HG03571 (cell line): Measurements from ENCODE around the gene PDP2.

Source experiments
- ATAC-seq: cut with Tn5 transposase; IDR thresholded peaks from one replicate; pipeline ENCODE4 v1.9.1; 2021; ENCODE audit not compliant: unreplicated experiment

PDP2 gene

DNA sequence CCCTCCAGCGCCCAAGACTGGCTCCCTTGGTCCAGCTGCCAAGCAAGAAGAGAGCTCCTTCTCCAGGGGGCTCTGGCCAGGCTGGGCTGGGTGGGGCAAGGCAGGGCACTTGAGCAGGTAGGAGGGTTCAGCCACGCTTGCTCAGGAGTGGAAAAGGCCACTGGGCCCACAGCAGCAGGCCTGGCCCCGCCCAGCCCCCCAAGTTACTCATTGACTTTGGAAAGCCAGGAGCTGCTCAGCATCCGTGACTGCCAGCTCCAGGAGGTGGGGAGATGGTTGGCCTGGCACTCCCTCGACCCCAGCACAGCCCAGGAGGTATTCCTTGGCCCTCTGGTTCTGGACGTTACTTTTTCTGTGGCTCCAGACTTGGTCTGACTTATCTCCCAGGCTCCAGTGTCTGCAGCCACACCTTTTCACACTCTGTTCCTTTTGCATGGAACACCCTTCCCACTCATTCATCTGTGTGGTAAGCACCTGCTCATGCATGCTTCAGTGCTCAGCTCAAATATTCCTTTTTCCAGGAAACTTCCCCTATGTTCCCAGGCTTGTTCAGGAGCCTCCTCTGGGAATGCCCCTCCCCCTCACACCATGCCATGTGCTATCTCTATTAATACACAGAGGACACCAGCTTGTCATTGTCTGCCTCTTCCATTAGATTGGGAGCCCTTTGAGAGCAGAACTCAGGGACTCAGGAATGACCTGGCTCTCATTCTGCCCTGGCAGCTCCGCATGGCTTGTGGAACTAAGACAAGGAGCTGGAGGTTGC, 38.7 kb downstream of the PDP2 start, which contains the start of gene CDH16:
TSS of gene CDH16 (minus strand) at position 83 of the 766 bp plus-strand sequence. CDS start 820 bp downstream, outside the sequence.
- no peak for ATAC-seq

DNA sequence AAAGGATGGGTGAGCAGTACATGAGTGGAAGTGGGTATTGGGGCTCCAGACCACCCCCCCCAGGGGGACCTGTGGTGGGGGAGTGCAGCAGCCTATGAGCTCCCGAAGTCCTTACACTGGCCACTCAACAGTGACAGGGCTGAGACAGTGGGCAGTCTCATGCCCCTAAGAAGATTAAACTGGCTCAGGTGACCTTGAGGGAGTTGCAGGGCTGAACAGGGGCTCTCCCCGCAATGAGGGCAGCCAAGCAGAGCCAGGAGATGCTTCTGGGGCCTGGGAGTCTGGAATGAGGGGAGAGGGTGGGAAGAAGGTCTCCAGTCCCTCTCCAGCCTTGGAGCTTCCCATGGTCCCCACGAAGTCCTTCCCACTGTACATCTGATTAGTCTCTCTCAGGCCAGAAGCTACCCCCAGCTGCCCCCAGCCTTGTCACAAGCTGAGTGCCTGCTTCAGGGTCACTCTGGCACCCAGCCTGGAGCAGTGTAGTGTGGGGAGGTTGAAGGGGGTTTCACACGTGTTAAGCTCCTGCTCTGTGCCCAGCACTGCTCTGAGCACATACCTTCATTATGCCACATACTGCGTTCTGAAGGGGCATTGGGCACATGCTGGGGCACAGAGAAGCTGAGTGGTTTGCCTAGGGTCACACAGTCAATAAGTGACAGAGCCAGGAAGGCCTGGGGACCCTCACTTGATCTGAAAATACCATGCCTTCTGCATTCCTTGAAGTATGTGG, 39.4 kb downstream of the PDP2 start:
- ATAC-seq = no peak

DNA sequence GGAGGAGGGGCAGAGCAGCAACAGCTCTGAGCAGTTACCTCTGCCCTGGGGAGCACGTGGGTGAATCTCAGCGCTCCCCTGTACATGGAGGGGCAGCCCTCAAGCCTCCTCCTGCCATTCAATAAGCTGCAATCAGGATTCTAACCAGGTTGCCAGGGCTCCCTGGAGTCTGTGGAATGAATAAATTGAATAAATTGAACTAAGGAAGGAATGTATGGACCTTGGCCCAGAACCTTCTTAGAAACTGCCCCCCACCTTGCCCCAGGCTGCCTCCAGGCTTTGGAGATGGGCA, 39.9 kb downstream of the PDP2 start:
- no peak for ATAC-seq

DNA sequence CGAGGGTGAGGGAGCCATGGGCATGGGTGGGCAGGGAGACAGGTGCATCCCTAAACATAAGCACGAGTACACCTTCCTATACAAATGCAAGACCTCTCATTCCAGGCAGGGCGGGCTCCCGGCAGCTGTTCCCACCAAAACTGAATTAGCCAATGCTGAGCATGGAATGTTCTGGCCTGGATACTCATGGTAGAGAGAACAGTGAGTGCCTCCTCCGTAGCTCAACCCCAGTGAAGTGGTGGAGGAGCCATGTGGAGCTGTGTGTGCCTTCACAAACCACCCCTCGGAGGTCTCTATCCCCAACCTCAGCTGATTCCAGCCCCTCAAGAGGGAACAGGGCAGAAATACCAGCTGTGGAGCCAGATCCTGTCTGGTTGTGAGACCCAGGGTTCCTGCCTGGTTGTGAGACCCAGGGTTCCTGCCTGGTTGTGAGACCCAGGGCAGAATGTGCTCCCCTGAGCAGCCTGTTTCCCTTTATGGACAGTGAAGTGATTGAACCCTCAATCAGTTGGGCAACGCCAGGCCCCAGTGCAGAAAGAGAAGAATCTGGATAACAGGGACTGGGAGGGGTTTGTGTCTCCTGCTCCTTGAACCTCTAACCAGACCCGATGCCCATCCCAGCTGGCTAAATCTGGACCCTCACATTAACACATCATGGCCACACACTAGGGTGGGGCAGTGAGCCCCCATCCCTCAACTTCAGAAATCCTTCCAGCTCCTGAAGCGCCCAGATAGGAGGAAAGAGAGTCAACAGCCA, 40.8 kb downstream of the PDP2 start:
- no peak for ATAC-seq

DNA sequence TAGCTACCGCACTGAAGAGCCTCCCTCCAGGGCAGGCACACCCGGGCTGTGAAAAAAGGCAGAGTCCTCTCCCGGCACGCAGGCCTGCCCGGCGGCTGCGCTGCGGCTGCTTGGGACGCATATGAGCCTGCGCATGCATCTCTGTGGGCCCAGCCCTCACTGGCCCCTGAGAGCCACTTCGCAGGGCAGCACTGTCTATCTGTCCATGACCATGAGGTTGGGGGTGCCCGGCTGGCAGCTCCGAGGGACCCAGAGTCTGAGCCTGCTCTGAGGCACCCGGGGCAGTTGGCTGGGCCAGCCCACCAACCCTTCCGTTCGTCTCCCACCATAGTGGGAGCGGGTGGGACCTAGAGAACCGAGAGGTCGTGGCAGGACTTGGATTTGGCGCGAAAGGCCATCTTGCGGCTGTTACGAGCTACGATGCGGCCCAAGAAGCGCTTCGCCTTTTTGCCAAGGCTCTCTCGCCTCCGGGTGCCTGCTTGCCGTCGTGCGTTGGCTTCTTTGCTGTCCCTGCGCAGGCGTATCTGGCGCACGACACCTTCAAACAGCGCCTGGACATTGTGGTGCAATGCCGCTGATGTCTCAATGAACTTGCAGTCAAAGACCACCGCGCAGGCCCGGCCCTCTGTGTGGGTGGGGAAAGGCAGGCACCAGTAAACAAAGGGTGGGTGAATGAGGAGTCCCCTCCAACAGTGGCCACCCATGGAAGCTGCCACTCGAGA, 41.6 kb downstream of the PDP2 start:
- no peak for ATAC-seq

DNA sequence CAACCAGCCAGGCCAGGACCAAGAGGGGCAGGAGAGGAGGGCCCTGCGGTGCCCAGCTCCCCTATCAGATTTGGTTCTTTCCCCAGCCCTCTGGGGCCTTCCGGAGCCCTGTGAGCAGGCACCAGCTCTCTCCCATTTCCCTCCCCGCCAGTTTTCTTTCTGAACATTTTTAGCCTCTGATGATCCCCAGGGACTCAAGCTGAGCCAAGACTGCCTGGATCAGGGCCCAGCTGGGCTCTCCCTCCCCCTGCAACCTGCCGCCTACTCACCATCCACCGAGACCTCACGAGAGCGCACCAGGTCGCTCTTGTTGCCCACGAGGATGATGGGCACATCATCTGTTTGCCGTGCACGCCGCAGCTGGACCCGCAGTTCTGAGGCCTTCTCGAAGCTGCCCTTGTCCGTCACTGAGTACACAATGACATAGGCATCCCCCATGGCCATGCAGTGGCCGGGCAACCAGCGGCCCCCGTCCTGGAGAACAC, 43.0 kb downstream of the PDP2 start:
- no peak for ATAC-seq

DNA sequence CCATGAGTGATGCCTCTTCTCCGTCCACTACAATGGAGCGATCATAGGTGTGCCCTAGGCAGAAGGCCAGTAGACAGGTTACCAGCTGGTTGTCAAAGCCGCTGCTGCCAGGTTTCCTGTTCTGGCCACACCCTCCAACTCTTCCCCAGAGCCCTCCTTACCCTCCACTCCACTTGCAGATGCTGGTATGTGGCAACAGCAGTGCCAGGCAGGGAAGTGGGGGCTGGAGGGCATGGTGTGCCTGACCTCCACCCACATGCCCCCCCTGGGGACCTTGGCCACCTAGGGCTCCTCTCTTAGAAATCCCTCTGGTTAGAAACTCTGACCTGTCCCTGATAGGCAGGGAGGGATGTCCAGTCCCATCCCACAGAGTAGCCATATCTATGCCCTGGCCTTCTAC, 43.6 kb downstream of the PDP2 start:
- no peak for ATAC-seq

DNA sequence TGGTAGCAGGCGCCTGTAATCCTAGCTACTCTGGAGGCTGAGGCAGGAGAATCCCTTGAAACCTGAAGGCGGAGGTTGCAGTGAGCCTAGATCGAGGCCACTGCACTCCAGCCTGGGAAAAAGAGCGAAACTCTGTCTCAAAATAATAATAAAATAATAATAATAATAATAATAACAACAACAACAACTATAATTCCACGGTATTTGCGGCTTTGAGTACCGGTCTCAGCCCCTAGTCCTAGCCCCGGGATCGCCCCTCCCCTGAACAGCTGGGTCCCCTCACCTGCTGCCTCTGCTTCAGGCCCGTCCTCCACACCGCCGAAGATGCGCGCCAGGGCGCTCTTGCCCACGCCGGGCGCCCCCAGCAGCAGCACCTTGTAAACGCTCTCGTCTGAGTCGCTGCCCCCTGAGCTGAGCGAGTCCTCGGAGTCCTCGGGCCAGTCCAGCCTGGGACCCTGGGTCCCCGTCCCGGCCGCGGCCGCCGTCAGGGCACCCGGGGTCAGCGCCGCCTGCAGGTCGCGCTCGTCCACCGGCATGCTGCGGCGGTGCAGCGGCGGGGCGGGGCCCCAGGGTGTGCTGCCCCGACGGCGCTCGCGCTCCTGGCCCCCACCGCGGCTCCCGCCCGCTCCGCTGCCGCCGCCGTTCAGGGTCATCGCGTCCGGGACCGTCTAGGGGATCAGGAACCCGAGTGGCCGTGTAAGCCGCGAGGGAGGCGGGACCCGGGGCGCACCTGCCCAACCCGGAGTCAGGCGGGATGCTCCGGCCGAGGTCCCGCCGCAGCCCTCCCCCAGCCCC, 44.4 kb downstream of the PDP2 start:
- no peak for ATAC-seq

DNA sequence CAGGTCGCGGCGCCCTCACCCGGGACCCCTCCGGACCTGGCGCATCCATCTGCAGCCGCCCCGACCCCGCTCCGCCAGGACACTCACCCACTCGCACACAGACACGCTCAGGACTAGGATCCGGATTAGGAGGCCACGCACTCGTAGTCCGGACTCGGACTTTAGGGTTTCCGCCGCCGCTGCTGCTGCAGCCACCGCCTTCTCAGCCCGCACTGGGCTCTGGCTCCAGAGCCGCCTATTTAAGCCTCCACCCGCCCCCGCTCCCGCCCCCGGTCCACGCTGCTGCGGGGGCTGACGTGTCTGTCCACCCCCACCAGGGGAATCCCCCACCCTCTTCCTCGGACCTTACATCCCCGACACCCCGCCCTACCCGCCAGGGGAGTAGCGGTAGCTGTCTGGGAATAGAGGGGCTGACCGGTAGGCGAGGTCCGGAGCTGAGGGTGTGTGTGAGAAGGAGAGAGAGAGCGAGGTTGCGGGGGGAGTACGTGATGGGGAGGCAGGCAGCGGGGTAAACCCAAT, 45.1 kb downstream of the PDP2 start, which contains the start of gene RRAD:
TSS of gene RRAD (minus strand) at position 214 of the 519 bp plus-strand sequence. CDS start 356 bp downstream, outside the sequence.
- ATAC-seq = no peak

DNA sequence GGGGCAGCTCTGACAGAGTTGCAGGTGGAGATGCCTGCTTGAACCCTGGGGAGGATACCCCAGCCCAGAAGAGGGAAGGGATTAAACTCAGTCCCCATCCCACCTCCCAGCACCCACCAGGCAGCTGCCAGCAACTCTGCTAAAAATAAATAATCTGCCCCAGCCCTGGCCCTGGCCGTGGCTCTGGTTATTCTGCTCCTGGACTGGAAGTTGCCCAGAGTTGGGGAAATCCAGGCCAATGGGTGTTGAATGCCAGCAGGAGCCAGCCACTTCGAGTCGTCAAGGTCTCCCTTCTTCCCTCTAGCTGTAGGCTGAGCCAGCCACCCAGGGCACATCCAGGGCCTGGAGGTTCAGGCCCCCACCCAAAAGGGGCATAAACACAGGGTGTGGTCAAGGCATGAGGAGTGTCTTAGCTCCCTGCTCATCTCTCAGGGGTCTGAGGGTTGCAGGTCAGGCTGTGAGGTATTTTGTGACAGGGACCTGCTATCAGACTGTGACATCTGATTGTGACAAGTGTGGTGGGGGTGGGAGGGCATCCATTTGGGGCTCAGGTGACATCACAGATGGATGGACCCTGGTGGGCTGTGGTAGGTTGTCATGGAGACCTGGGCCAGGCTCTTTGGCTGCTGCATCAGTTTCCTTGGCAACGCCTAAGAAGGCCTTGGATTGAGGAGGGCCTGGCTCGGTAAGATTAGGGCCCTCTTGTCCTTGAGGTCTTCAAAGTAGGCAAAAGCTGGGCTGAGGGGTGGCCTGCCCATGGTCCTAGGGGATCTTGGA, 46.0 kb downstream of the PDP2 start:
- no peak for ATAC-seq

DNA sequence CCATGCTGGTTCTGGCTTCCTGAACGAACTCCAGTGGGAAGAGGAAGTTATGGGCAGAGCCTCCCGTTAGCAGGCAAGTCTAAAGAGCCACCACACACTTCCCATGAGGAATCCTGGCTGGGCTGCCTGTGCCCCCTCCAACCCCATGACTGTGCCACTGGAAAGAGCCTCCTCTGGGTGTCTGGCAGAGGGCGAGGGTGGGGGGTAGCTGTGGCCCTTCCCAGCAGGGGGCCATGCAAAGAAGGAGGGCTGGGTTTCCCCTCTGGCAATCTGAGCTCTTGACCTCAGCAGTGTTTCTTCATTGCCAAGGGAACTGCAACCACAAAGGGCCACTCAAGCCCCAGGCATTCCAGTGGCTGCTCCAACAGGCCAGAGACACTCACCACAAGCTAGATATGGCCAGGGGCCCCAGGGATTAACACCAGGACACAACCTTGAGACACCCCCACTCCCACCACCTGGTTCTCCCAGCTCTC, 46.7 kb downstream of the PDP2 start:
- ATAC-seq = no peak

DNA sequence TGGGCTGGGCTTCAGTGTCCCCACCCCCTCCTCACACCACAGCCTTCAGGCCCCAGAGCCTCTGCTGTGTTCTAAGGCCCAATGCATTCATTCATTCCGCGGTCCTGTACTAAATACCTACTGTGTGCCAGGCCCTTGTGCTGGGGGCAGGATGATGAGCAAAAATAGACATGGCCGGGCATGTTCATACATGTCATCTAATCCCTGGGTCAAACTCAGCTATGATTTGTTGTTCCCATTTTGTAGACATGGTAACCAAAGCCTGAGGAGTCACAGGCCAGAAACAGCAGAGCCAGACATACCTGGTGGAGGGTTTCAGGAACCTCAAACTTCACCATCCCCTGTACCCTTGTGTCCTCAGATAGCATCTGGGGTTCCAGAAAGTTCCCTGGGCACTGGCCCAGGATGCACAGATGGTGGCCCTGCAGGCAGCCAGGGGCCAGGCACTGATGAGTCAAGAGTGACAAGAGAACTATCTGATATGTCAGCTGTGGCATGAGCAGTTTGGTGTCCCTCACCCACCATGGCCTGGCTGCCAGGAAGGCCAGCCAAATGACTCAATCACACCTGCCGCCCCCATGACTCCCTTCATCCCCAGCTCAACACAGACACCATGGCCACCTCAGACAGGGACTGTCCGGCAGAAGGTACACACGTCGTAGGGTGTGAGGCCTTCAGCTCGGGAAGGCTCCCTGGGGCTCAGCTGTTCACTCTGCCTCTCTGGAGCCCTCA, 47.8 kb downstream of the PDP2 start:
- no peak for ATAC-seq

DNA sequence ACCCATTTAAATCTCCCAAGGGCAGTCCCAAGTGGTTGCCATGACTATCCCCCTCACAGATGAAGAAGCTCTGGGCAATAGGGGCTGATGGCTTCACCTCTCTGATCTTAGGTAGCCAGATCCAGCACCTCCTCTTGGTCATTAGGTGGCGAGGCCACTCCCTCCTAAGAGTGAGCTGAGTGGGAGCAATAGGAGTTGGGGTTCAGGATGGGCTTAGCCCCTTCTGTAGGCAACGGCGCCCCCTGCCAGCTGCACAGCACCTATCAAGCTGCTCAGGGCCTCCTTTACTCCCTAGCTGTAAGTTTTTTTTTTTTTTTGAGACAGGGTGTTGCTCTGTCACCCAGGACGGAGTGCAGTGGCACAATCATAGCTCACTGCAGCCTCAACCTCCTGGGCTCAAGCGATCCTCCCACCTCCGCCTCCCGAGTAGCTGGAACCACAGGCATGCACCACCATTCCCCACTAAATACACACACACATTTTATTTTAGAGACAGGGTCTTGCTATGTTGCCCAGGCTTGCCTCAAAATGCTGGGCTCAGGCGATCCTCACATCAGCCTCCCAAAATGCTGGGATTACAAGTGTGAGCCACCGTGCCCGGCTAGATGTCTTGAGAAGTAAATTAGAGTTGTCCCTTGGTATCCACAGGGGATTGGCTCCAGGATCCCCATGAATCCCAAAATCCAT, 48.5 kb downstream of the PDP2 start:
- no peak for ATAC-seq

DNA sequence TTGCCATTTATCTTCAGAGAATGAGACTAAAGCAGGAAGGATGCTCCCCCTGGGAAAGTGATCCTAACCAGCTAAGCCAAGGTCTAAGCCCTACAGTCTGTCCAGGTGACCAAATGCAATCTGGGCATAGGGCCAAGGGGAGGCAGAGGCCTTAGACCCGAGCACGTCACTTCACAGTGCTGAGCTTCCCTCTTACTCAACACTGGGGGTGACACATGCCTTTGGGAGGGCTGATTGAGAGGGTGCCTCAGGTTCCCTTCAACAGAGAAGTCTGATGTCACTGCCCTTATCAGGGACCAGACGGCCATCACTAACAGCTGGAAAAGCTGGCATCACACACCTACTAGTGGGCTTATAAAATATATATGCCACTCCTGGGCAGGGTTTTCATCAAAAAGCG, 49.9 kb downstream of the PDP2 start:
- no peak for ATAC-seq

DNA sequence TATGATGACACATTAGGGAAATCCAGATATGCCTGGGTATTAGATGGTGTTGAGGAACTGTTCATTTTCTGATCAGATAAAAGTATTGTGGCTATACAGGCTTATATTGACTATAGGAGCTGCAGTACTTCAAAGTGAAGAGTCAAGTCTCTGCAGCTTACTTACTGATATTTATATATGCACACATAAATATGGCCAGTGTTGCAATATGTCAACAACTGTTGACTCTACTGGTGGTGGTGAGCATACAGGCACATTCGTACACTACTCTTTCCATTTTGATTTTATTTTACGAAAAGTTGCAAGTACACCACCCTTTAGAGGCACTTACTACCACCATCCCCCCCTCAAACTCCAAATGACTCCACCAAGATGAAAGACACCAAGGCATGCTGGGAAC, 51.4 kb downstream of the PDP2 start:
- ATAC-seq = no peak

DNA sequence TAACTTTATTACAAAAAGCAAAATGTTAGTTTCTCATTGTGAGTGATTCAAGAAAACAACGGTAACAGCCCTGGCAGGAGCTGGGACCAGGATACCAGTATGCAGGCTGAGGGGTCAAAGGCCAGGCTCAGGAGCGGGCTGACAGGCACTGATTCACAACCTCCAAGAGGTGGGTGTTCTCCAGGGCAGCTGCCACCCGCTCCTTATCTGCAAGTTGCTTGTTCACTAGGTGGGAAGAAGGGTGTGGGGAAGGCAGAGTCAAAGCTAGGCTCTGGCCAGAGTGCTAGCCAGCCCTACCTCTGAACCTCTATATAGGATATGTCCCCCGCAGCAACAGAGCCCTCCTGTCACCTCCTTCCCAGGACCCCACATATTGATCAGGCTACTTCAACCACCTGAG, 51.8 kb downstream of the PDP2 start:
- ATAC-seq = no peak

DNA sequence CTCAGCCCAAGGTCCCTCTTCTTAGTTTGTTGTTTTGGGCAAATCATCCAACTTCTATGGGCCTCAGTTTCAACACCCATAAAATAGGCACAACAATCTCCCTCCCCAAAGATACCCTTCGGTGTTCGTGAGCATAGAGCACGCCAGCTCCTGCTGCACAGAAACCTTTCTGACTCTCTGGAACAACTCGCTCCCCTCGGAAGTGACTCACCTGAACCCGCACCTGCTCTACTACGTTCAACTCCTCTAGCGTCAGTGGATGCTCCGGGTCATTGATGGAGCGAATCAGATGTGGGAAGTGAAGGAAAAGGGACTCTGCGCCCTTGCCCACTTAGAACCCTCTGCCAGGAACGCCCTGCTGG, 53.4 kb downstream of the PDP2 start:
- no peak for ATAC-seq
